Fibroblast of lung (primary cell): ENCODE measurements around the gene P2RY11.

Source experiments
- CTCF ChIP-seq, 2 donors: IDR thresholded peaks in 1 of 2; conservative IDR thresholded peaks in 1 of 2; 1 replicate in 1 of 2; 2 replicates in 1 of 2; pipeline ENCODE4 v1.5.1; 2011 to 2012; ENCODE audit warnings: low read length in 2 of 2, control low read depth in 1 of 2, inconsistent platforms in 1 of 2, low read depth in 1 of 2, mild to moderate bottlenecking in 1 of 2
- EZH2 ChIP-seq: IDR thresholded peaks from 2 replicates; pipeline ENCODE4 v1.5.1; 2012; ENCODE audit warnings: low read length, control low read depth, mild to moderate bottlenecking; ENCODE audit errors: missing control alignments

- TF ChIP-seq CTCF (conservative IDR thresholded peaks at IDR 0.05 in 1 of 2, IDR thresholded peaks at IDR 0.05 in 1 of 2; ENCODE audit: low read depth in 1 of 2, low read length in 2 of 2) (no peak), EZH2 (no peak)
Measured at GRCh38 chr19:10100163-10100785, 11.2 kb upstream of the P2RY11 start.
